Parathyroid adenoma (tissue), 2 donors: ENCODE results near the gene NRSN2.

Source experiments
- H2AFZ ChIP-seq: fragments of 300-600 bp; sonication (generic); one replicate; pipeline ENCODE4 v1.7.0; 2017; ENCODE audit warnings: antibody characterized with exemption, mild to moderate bottlenecking
- H3K27ac ChIP-seq: fragments of 300-600 bp; sonication (generic); one replicate; pipeline ENCODE4 v1.7.0; 2017
- H3K27me3 ChIP-seq: fragments of 300-600 bp; sonication (generic); one replicate; pipeline ENCODE4 v1.7.0; 2017; ENCODE audit warnings: low read length; ENCODE audit not compliant: control insufficient read depth, insufficient read depth
- H3K36me3 ChIP-seq: fragments of 300-600 bp; sonication (generic); one replicate; pipeline ENCODE4 v1.7.0; 2017; ENCODE audit warnings: low read length; ENCODE audit not compliant: control insufficient read depth, insufficient read depth
- H3K4me1 ChIP-seq: fragments of 300-600 bp; sonication (generic); one replicate; pipeline ENCODE4 v1.7.0; 2017; ENCODE audit warnings: control low read depth
- H3K4me2 ChIP-seq: fragments of 300-600 bp; sonication (generic); one replicate; pipeline ENCODE4 v1.7.0; 2017; ENCODE audit warnings: low read length
- H3K4me3 ChIP-seq: fragments of 300-600 bp; sonication (generic); one replicate; pipeline ENCODE4 v1.7.0; 2017; ENCODE audit warnings: low read depth, low read length
- H3K79me2 ChIP-seq: fragments of 300-600 bp; sonication (generic); one replicate; pipeline ENCODE4 v1.7.0; 2017; ENCODE audit warnings: control low read depth
- H3K9ac ChIP-seq: fragments of 300-600 bp; sonication (generic); one replicate; pipeline ENCODE4 v1.7.0; 2017; ENCODE audit warnings: mild to moderate bottlenecking
- H3K9me3 ChIP-seq: fragments of 300-600 bp; sonication (generic); one replicate; pipeline ENCODE4 v1.7.0; 2017; ENCODE audit warnings: low read length; ENCODE audit not compliant: control insufficient read depth
- CTCF ChIP-seq: fragments of 300-600 bp; sonication (generic); IDR thresholded peaks from one replicate; pipeline ENCODE4 v1.7.0; 2017; ENCODE audit warnings: antibody characterized with exemption, mild to moderate bottlenecking
- donor health status: primary hyperparathyroidism.

The NRSN2 gene

DNA sequence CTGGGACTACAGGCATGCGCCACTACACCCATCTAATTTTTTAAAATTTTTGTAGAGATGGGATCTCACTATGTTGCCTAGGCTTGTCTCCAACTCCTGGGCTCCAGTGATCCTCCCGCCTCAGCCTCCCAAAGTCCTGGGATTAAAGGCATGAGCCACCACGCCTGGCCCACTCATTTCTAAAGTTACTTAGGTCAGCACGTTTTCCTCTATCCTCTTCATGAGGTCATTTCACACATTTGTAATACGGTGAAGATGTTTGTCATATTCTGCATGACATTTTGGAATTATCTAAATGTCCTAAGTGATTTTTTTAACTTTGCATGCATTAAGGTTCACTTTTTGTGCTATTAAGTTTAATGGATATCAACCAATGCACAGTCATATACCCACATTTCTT lies 33.5 kb upstream of the NRSN2 start:
- Histone ChIP-seq H2AFZ (no peak overlapping the region), H3K4me2 (no peak overlapping the region), H3K4me3 (no peak overlapping the region), H3K27me3 (no peaks in the 10 kb centered on the region), H3K4me1 (peaks cover 9% of the 10 kb centered on the region), H3K9ac (no peak overlapping the region), H3K9me3 (no peaks in the 10 kb centered on the region), H3K27ac (no peak overlapping the region), H3K79me2 (no peaks in the 10 kb centered on the region), H3K36me3 (no peaks in the 10 kb centered on the region)
- TF ChIP-seq CTCF = no peak

- Histone ChIP-seq H3K4me2 (no peak overlapping the region), H3K36me3 (no peaks in the 10 kb centered on the region)
Observed at GRCh38 chr20:313948-314347, 33.0 kb upstream of the NRSN2 start.

DNA sequence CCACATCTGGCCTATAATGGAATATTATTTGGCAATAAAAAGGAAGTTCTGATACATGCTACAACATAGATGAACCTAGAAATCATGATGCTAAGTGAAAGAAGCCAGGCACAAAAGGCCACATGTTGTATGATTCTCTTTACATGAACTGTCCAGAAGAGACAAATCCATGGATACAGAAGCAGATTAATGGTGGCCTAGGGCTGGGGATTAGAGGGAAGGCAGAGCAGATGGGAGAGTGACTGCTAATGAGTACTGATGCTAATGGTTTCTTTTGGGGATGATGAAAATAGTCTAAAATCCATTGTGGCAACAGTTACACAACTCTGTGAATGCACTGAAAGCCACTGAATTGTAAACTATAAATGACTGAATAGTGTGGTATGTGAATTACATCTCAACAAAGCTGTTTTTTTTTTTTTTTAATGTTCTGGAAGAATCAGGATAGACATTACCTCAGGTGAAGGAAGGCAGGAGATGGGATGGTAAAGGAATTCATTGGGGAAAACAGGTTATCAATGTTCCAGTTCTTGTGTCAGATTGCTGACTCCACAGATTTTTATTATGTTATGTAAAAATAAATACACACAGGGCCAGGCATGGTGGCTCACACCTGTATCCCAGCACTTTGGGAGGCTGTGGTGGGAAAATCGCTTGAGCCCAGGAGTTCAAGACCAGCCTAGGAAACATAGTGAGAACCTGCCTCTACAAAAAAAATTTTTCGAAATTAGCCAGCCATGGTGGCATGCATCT lies 30.4 kb upstream of the NRSN2 start:
- Histone ChIP-seq H3K4me1 (no peaks in the 10 kb centered on the region), H3K9ac (no peak overlapping the region), H3K27ac (no peak overlapping the region), H3K79me2 (no peaks in the 10 kb centered on the region), H3K4me3 (no peak overlapping the region), H3K9me3 (no peaks in the 10 kb centered on the region), H3K36me3 (no peaks in the 10 kb centered on the region), H3K27me3 (no peaks in the 10 kb centered on the region), H3K4me2 (no peak overlapping the region), H2AFZ (no peak overlapping the region)
- no peak for TF ChIP-seq CTCF

More at GRCh38 chr20:313948-314347, 33.0 kb upstream of the NRSN2 start:
- Histone ChIP-seq H3K79me2 (no peaks in the 10 kb centered on the region), H3K4me3 (no peak overlapping the region), H3K4me1 (peaks cover 9% of the 10 kb centered on the region), H3K27me3 (no peaks in the 10 kb centered on the region), H3K9ac (no peak overlapping the region), H3K9me3 (no peaks in the 10 kb centered on the region), H2AFZ (no peak overlapping the region), H3K27ac (no peak overlapping the region)
- TF ChIP-seq CTCF = no peak

GRCh38 chr20:324177-325044 lies 22.5 kb upstream of the NRSN2 start:
- Histone ChIP-seq H3K9me3 (no peaks in the 10 kb centered on the region), H3K4me1 (peaks cover 8% of the 10 kb centered on the region), H3K9ac (no peak overlapping the region), H3K79me2 (no peaks in the 10 kb centered on the region), H2AFZ (peak overlapping the region; percentile 85), H3K27ac (peak overlapping the region; percentile 78), H3K27me3 (no peaks in the 10 kb centered on the region), H3K4me3 (peak overlapping the region; percentile 68), H3K36me3 (no peaks in the 10 kb centered on the region), H3K4me2 (peak overlapping the region; percentile 76)
- TF ChIP-seq CTCF = peak; percentile 37
